Neural cell (in vitro differentiated cells): Measurements from ENCODE around the gene AP2B1. TPM values are rescaled to one million over a fixed set of nuclear protein-coding genes. Genes with fewer than 3 reads are reported as not detected.

ENCODE experiments used
- H2AFZ ChIP-seq: fragments of 200-600, 300-800 bp; sonication (generic), shearing (Covaris generic); 2 replicates; pipeline ENCODE4 v1.6.0; 2014; ENCODE audit warnings: low read depth, mild to moderate bottlenecking, antibody characterized with exemption, low read length, moderate library complexity
- H3F3A ChIP-seq: fragments of 200-600 bp; shearing (Covaris generic); 2 replicates; pipeline ENCODE4 v1.6.1; 2016; ENCODE audit warnings: mild to moderate bottlenecking, moderate library complexity, mixed read lengths, antibody characterized with exemption, low read length; ENCODE audit not compliant: insufficient read depth, poor library complexity, severe bottlenecking
- H3K27ac ChIP-seq: fragments of 200-600, 300-800 bp; sonication (generic), shearing (Covaris generic); 2 replicates; pipeline ENCODE4 v1.5.1; 2014; ENCODE audit warnings: mild to moderate bottlenecking, low read length, moderate library complexity
- H3K27me3 ChIP-seq: fragments of 300-800, 200-600 bp; sonication (generic), shearing (Covaris generic); 2 replicates; pipeline ENCODE4 v1.6.0; 2014; ENCODE audit warnings: mild to moderate bottlenecking, low read depth, low read length, moderate library complexity; ENCODE audit not compliant: insufficient read depth
- H3K36me3 ChIP-seq: fragments of 300-800, 200-600 bp; sonication (generic), shearing (Covaris generic); 2 replicates; pipeline ENCODE4 v1.5.1; 2014; ENCODE audit warnings: mild to moderate bottlenecking, antibody characterized with exemption, low read length, moderate library complexity; ENCODE audit not compliant: insufficient read depth
- H3K4me2 ChIP-seq: fragments of 300-800, 200-600 bp; sonication (generic), shearing (Covaris generic); 2 replicates; pipeline ENCODE4 v1.6.0; 2014; ENCODE audit warnings: mild to moderate bottlenecking, low read length
- H3K4me3 ChIP-seq: fragments of 300-800, 200-600 bp; sonication (generic), shearing (Covaris generic); 2 replicates; pipeline ENCODE4 v1.5.1; 2014; ENCODE audit warnings: mild to moderate bottlenecking, low read length, moderate library complexity
- H3K79me2 ChIP-seq: fragments of 200-600 bp; shearing (Covaris generic); replicated peaks from 2 replicates; pipeline ENCODE4 v1.6.0; 2014; ENCODE audit warnings: mild to moderate bottlenecking, low read length, moderate library complexity; ENCODE audit not compliant: insufficient read depth
- H3K9ac ChIP-seq: fragments of 300-800, 200-600 bp; sonication (generic), shearing (Covaris generic); 2 replicates; pipeline ENCODE4 v1.6.1; 2016; ENCODE audit warnings: mild to moderate bottlenecking, low read length, mixed read lengths
- H3K9me2 ChIP-seq: fragments of 200-600 bp; shearing (Covaris generic); 2 replicates; pipeline ENCODE4 v1.6.1; 2016; ENCODE audit warnings: mild to moderate bottlenecking, low read length, mixed read lengths; ENCODE audit not compliant: insufficient read depth
- H3K9me3 ChIP-seq: fragments of 200-600, 300-800 bp; sonication (generic), shearing (Covaris generic); 2 replicates; pipeline ENCODE4 v1.6.1; 2016; ENCODE audit warnings: mild to moderate bottlenecking, mixed run types, low read length, moderate library complexity, mixed read lengths
- H4K20me1 ChIP-seq: fragments of 200-600 bp; shearing (Covaris generic); 2 replicates; pipeline ENCODE4 v1.6.1; 2016; ENCODE audit warnings: mild to moderate bottlenecking, mixed run types; ENCODE audit not compliant: insufficient read depth
- CTCF ChIP-seq: fragments of 450-650 bp; IDR thresholded peaks from 2 replicates; pipeline ENCODE4 v1.5.1; 2014; ENCODE audit warnings: antibody characterized with exemption, mild to moderate bottlenecking, moderate library complexity; ENCODE audit not compliant: poor library complexity, severe bottlenecking
- EP300 ChIP-seq: fragments of 450-650 bp; conservative IDR thresholded peaks from 2 replicates; pipeline ENCODE4 v1.6.1; 2014; ENCODE audit warnings: antibody characterized with exemption, mild to moderate bottlenecking, moderate library complexity; ENCODE audit not compliant: poor library complexity, severe bottlenecking
- EZH2 ChIP-seq: fragments of 200-600, 300-800 bp; shearing (Covaris generic), sonication (generic); IDR thresholded peaks from 2 replicates; pipeline ENCODE4 v1.6.1; 2014; ENCODE audit warnings: antibody characterized with exemption, low read length, borderline replicate concordance, mild to moderate bottlenecking; ENCODE audit not compliant: insufficient read depth, poor library complexity, severe bottlenecking
- MXI1 ChIP-seq: fragments of 450-650 bp; conservative IDR thresholded peaks from 2 replicates; pipeline ENCODE4 v1.6.1; 2014; ENCODE audit warnings: antibody characterized with exemption, mild to moderate bottlenecking; ENCODE audit not compliant: poor library complexity, severe bottlenecking
- POLR2AphosphoS5 ChIP-seq: IDR thresholded peaks from 2 replicates; pipeline ENCODE4 v1.6.1; 2012
- RAD21 ChIP-seq: fragments of 450-650 bp; conservative IDR thresholded peaks from 2 replicates; pipeline ENCODE4 v1.6.1; 2014; ENCODE audit warnings: antibody characterized with exemption, mild to moderate bottlenecking, moderate library complexity
- REST ChIP-seq: IDR thresholded peaks from 2 replicates; pipeline ENCODE4 v1.6.1; 2012; ENCODE audit warnings: borderline replicate concordance
- SMC3 ChIP-seq: fragments of 450-650 bp; conservative IDR thresholded peaks from 2 replicates; pipeline ENCODE4 v1.6.1; 2014; ENCODE audit warnings: antibody characterized with exemption, mild to moderate bottlenecking, moderate library complexity; ENCODE audit not compliant: poor library complexity
- TAF1 ChIP-seq: IDR thresholded peaks from 2 replicates; pipeline ENCODE4 v1.6.1; 2012; ENCODE audit warnings: low read depth
- polyA plus RNA-seq: library from polyadenylated mRNA; depleted of rRNA; stranded (reverse); fragments of >200 nt; gene quantifications from 2 replicates; pipeline ENCODE4 v1.2.3, GENCODE V29; 2014

The AP2B1 gene
- polyA plus RNA-seq, 1 donor from 2014 or later, result 59.5 TPM

- peak overlapping the region; percentile 97 for H3K4me2 ChIP-seq
- peak overlapping the region; percentile 98 for H3K27ac ChIP-seq
- H3K27me3 ChIP-seq, result no peaks in the 10 kb centered on the region
- no peaks in the 10 kb centered on the region for H3K79me2 ChIP-seq
- H3K4me3 ChIP-seq, result peak overlapping the region; percentile 86
- H3K9ac ChIP-seq, result peak overlapping the region; percentile 96
- no peaks in the 10 kb centered on the region for H4K20me1 ChIP-seq
- TF ChIP-seq SMC3, result no peak
- no peak for TF ChIP-seq EZH2
- no peak for TF ChIP-seq RAD21
- no peak for TF ChIP-seq CTCF
- no peak for TF ChIP-seq MXI1
- no peak for TF ChIP-seq EP300
- TF ChIP-seq REST, result no peak
- no peak for TF ChIP-seq TAF1
- no peak for TF ChIP-seq POLR2AphosphoS5
- H3K9me2 ChIP-seq, result no peaks in the 10 kb centered on the region
- H2AFZ ChIP-seq, result peak overlapping the region; percentile 42
- H3K9me3 ChIP-seq, result no peaks in the 10 kb centered on the region
- no peaks in the 10 kb centered on the region for H3F3A ChIP-seq
- H3K36me3 ChIP-seq, result no peaks in the 10 kb centered on the region
These were observed 9.3 kb upstream of the AP2B1 start for GRCh38 chr17:35577830-35578196.

GRCh38 chr17:35578197-35578928, 8.8 kb upstream of the AP2B1 start, which contains the start of gene PEX12:
Gene PEX12, minus strand, starts transcription at chr17:35578571. Its CDS starts 550 bp downstream, at chr17:35578021.
- H3K9me3 ChIP-seq, result no peaks in the 10 kb centered on the region
- no peaks in the 10 kb centered on the region for H3K36me3 ChIP-seq
- no peaks in the 10 kb centered on the region for H3F3A ChIP-seq
- H2AFZ ChIP-seq, result peak within 1 kb of the TSS; percentile 98
- no peaks in the 10 kb centered on the region for H3K27me3 ChIP-seq
- peak within 1 kb of the TSS; percentile 97 for H3K4me2 ChIP-seq
- H3K27ac ChIP-seq, result peak within 1 kb of the TSS; percentile 98
- no peaks in the 10 kb centered on the region for H4K20me1 ChIP-seq
- H3K9me2 ChIP-seq, result no peaks in the 10 kb centered on the region
- peak within 1 kb of the TSS; percentile 96 for H3K9ac ChIP-seq
- TF ChIP-seq EZH2 (no peak), SMC3 (no peak), EP300 (peak; percentile 47), REST (peak; percentile 75), POLR2AphosphoS5 (peak; percentile 90), MXI1 (peak; percentile 89), CTCF (peak; percentile 37), TAF1 (peak; percentile 78), RAD21 (peak; percentile 22)
- H3K4me3 ChIP-seq, result peak within 1 kb of the TSS; percentile 86
- no peaks in the 10 kb centered on the region for H3K79me2 ChIP-seq
